ENCODE data around the gene NPBWR2.

DNA sequence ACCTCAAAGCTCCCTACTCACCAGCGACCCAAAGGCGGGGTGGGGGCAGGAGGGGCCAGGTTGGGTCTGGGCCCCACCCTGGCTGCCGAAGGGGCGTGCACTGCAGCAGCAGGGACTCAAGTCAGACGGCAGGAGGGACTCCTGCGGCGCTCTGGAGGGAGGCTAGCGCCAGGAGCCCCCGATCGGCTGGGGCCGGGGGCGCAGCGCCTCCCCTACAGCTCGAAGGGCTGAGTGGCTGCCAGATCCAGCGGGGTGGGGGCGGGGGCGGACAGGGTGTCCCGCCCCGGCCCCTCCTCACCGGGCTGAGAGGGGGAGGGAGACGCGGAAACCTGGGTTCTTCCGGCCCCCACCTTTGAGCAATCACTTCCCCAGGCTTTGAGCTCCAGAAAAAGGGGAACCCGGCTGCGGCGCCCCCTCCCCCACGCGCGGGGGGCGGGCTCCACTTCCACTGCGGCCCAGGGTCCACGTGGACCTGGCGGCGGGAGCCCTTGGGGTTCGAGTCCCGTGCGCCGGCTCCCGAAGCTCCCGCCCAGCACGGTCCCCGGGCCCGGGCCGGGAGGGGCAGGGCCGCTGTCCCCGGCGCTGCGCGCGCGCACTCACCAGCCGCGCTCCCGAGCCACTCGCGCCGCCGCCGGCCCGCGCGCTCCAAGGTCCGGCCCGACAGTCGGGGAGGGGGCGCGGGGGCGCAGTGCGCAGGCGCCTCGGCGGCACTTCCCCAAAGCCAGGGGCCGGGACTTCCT, 27.9 kb downstream of the NPBWR2 start, which contains the start of gene RGS19:
- TF ChIP-seq CTCF (IDR thresholded peaks at IDR 0.05; ENCODE audit: low read depth, low read length, missing input control) (no peak), RXRA (IDR thresholded peaks at IDR 0.05) (no peak), REST (IDR thresholded peaks at IDR 0.05) (no peak), TAF1 (conservative IDR thresholded peaks at IDR 0.05) (no peak)

All from liver (tissue), 3 donors.